ENCODE data around the gene DAAM2.

Gene DAAM2

DNA sequence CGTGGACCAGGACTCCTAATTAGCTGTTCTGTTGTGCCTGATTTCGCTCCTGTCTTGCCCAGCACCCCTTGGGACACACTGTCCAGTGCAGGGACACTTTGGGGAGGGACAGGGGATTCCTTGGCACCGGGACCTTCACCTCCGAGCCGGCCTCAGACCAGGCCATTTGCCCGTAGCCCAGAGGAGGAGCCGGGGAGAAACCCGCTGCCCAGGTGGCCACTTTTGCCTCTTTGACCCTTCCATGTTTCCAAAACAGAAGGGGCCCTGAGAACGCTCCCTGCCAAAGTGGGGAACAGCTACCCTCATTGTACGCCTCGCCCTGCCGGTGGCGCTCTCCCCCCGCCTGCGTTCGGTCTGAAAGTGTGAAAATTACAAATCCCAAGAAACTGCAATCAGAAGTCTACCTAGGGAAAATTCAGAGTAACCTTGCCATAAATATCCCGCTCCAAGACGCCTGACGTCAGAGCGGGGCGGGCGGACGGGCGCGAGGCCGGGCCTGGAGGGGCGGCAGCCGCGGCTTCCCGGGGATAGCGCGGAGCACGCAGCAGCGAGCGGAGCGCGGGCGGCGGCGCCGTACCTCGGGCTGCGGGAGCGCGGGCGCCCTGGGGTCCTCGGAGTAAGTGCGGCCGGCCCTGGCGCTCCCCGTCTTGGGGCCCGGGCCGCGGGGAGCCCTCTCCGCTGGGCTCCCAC, at the start of gene DAAM2:
DAAM2 (plus strand) TSS at position 527 of the 690 bp plus-strand sequence. CDS start 63,927 bp downstream, outside the sequence.
- DNase-seq (ENCODE audit: low read depth in 3 of 3) = no peak

DNA sequence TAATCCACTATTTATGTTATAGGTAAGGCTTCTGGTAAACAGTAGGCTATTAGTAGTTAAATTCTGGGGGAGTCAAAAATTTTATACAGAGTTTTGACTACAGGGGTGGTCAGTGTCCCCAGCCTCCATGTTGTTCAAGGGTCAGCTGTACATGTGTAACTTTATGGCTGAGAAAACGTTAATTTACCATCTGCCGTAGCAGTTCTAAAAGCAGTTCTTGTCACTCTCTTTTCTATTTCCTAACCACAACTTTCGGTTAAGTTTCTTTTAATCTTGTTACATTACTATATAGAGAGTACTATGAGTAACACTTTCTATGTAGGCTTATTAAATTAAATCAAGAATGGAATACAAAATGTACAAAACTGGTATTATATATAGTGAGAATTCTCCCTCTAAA, 45.4 kb upstream of the DAAM2 start:
- DNase-seq (ENCODE audit: low read depth in 3 of 3) = no peak

DNA sequence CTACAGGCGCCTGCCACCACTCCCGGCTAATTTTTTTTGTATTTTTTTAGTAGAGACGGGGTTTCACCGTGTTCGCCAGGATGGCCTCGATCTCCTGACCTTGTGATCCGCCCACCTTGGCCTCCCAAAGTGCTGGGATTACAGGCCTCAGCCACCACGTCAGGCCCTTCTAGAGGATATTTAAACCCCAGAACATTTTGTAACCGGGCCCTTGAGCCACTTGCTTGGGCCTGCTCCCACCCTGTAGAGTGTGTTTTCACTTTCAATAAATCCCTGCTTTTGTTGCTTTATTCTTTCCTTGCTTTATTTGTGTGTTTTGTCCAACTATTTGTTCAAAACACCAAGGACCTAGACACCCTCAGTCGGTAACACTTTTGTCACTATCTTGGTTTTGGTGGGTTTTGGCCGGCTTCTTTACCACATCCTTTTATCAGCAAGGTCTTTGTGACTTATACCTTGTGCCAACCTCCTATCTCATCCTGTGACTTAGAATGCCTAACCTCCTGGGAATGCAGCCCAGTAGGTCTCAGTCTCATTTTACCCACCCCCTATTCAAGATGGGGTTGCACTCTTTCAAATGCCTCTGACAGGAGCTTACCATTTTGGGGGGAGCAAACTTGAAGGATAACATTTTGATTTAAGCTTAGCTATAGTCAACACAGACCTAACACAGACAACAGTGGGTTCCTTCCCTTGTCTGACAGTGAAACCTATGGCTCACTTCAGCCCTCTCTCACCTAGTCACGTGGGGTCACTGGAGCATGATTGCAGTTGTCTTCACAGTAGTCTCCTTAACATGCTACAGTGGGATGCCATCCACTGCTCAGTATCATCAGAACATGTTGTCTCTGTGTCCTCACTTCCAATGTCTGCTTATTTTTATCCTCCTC, 39.1 kb upstream of the DAAM2 start:
- DNase-seq (ENCODE audit: low read depth in 3 of 3) = no peak

- DNase-seq (ENCODE audit: low read depth in 3 of 3) = no peak
Observed at GRCh38 chr6:39753725-39754045, 38.5 kb upstream of the DAAM2 start.

GRCh38 chr6:39754514-39755115, 37.6 kb upstream of the DAAM2 start:
- DNase-seq (ENCODE audit: low read depth in 3 of 3) = no peak

GRCh38 chr6:39755231-39755630, 36.9 kb upstream of the DAAM2 start:
- DNase-seq (ENCODE audit: low read depth in 3 of 3) = no peak

DNA sequence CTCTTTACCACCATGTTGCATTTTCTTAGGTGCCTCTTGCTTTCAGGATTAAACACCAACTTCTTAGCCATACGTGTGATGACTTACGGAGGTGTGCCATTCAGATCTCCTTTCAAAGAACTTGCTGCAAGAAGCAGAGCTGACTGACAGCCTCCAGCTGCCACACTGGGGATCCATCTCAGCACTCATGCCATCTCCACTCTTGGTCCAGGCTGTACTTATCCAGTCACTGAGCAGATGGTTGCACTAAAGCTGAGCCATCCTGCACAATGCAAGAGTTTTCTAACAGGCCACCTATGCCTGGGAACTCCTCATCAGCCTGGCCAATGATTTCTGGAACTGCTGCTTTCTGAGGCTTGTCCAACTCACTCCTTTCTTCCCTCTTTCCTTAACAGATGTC, 35.6 kb upstream of the DAAM2 start:
- DNase-seq (ENCODE audit: low read depth in 3 of 3) = no peak

DNA sequence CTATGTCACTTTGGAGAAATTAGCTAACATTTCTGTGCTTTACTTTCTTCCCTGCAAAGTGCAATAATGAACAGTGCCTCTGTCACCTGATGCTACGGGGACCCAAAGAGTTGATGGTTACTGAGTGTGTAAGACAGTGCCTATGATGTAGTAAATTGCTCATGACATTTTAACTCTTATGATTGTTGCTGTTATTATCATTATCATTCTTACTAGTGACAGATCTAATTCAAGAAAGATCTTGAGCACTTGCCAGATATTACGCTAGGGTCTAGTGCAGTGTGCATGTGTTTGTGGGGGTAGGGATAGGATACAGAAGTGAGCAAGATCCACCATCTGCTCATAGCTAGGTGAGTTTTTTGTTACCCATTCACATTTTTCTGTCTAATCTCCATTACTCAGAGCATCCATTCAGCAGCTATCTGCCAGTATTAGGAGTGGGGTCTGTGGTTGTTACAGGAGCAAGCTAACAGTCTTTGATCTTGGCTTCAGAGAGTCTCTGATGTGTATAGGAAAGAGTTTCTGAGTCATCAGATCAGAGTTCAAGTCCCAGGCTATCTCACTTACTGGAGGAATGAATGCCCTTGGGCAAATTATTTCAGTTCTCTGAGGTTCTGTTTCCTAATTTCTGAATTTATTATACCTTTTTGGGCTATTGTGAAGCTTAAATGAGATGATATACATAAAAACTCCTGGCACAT, 33.1 kb upstream of the DAAM2 start:
- no peak for DNase-seq (ENCODE audit: low read depth in 3 of 3)

GRCh38 chr6:39760226-39760952, 31.8 kb upstream of the DAAM2 start:
- DNase-seq (ENCODE audit: low read depth in 3 of 3) = no peak

- no peak for DNase-seq (ENCODE audit: low read depth in 3 of 3)
Observed at GRCh38 chr6:39765508-39766065, 26.6 kb upstream of the DAAM2 start.

- DNase-seq (ENCODE audit: low read depth in 3 of 3) = no peak
Observed at GRCh38 chr6:39769012-39769411, 23.2 kb upstream of the DAAM2 start.

- no peak for DNase-seq (ENCODE audit: low read depth in 3 of 3)
Observed at GRCh38 chr6:39770446-39770845, 21.7 kb upstream of the DAAM2 start.

- no peak for DNase-seq (ENCODE audit: low read depth in 3 of 3)
Observed at GRCh38 chr6:39772559-39773273, 19.5 kb upstream of the DAAM2 start.

DNA sequence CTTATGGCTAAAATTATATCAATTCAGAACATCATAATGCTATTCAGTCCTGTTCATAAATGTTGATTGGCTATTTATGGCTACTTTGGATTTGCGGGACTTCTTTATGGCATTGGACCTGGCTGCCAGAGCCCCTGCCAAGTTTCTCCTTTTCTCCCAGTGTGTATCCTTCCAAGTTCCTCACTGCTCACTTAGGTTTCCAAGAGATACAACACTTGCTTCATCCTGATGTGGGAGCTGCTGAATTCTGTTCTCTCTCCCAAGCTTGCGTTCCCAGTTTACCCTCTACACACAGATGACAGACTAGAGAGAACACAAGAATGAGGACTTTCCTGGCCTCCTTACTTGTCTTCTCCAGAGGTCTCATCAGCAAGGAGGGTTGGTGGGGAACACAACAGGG, 18.4 kb upstream of the DAAM2 start:
- no peak for DNase-seq (ENCODE audit: low read depth in 3 of 3)

- no peak for DNase-seq (ENCODE audit: low read depth in 3 of 3)
Observed at GRCh38 chr6:39776581-39776980, 15.6 kb upstream of the DAAM2 start.

DNA sequence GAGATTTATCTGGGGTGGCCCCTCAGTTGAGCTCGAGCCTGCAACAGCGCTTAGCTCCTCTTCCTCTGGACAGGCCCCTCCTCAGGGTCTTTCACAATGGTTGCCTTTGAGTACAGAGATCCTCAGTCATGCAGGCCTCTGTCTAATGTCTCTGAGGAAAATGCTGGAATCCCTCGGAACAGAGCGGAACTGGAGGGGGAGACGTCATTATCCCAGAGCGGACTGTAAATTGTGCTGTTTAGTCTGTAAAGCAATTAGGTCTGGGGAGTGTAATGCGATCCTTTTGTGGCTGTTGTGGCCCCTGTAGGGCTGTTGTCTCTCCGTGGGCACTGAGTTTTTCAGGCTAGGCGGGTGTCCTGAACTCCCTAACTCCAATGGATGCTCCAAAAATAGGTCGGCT, 15.0 kb upstream of the DAAM2 start:
- DNase-seq (ENCODE audit: low read depth in 3 of 3) = no peak

GRCh38 chr6:39777661-39778060, 14.5 kb upstream of the DAAM2 start:
- DNase-seq (ENCODE audit: low read depth in 3 of 3) = no peak

GRCh38 chr6:39778581-39779255, 13.5 kb upstream of the DAAM2 start:
- DNase-seq (ENCODE audit: low read depth in 3 of 3) = no peak

DNA sequence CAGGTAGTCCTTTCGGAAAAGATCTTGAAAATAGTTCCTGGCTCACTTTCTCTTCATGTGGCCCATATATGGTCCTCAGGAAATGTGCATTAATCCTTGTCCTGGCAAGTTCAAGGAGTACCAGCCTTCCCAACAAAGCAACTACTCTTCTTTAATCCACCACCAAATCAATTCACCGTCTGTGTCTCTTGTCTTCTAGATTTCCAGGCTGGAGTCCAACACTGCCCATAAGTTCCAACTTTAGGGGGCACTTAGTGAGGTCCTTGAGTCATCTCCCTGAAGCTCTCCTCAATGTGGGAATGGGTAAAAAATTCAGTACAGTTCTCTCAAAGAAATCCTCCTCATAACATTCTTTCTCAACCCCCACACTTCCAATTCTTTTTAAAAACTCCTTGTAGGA, 6.9 kb upstream of the DAAM2 start:
- DNase-seq (ENCODE audit: low read depth in 3 of 3) = no peak

DNA sequence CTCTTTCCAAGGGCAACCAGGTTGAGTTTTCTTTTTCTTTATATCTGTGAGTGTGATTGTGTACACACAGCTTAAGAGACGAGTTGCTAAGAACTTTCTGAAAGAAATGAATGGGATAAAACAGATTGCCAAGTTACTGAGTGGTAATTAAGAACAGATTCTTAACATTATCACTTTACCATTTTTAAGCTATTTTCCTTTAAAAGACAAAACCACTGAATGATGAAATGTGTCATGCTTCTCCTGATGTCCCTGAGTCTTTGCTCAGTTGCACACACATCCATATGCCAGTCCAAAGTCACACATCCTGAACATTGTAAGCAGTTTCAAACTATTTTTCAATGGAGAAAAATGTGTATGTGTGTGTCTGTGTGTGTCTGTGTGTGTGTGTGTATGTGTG, 5.5 kb upstream of the DAAM2 start:
- DNase-seq (ENCODE audit: low read depth in 3 of 3) = no peak
